SH-SY5Y (cell line): ENCODE measurements around the gene RTN4RL1.

Experiments used
- GATA2 ChIP-seq: IDR thresholded peaks from 2 replicates; pipeline ENCODE4 v1.6.1; 2011; ENCODE audit warnings: mild to moderate bottlenecking, low read depth, low read length
- GATA3 ChIP-seq: IDR thresholded peaks from 2 replicates; pipeline ENCODE4 v1.6.1; 2011; ENCODE audit warnings: low read depth, mild to moderate bottlenecking, low read length, moderate library complexity

The RTN4RL1 gene

GRCh38 chr17:1997927-1998742 lies 27.0 kb downstream of the RTN4RL1 start:
- no peak for TF ChIP-seq GATA3

- TF ChIP-seq GATA3, result no peak
- no peak for TF ChIP-seq GATA2
Measured at GRCh38 chr17:1997289-1997926, 27.7 kb downstream of the RTN4RL1 start.

- TF ChIP-seq GATA2, result no peak; the same call in 1 of the 2 replicates
- no peak for TF ChIP-seq GATA3
Measured at GRCh38 chr17:1996800-1997288, 28.3 kb downstream of the RTN4RL1 start.

GRCh38 chr17:1995907-1996799 lies 29.0 kb downstream of the RTN4RL1 start:
- TF ChIP-seq GATA2, result peak; percentile 84; the same call in 1 of the 2 replicates
- TF ChIP-seq GATA3, result no peak

- TF ChIP-seq GATA2, result no peak
- TF ChIP-seq GATA3, result no peak
Measured at GRCh38 chr17:1995321-1995892, 29.7 kb downstream of the RTN4RL1 start.

GRCh38 chr17:1994707-1995106 lies 30.4 kb downstream of the RTN4RL1 start:
- no peak for TF ChIP-seq GATA2
- TF ChIP-seq GATA3, result no peak

- no peak for TF ChIP-seq GATA3
Measured at GRCh38 chr17:1992541-1992940, 32.6 kb downstream of the RTN4RL1 start.

- TF ChIP-seq GATA2 (no peak), GATA3 (no peak)
Measured at GRCh38 chr17:1989135-1989534, 36.0 kb downstream of the RTN4RL1 start.

GRCh38 chr17:1986783-1987451 lies 38.2 kb downstream of the RTN4RL1 start:
- no peak for TF ChIP-seq GATA2
- TF ChIP-seq GATA3, result no peak

GRCh38 chr17:1985686-1986085 lies 39.4 kb downstream of the RTN4RL1 start:
- no peak for TF ChIP-seq GATA3
- no peak for TF ChIP-seq GATA2

- TF ChIP-seq GATA3 (no peak), GATA2 (no peak)
Measured at GRCh38 chr17:1985093-1985492, 40.0 kb downstream of the RTN4RL1 start.

- TF ChIP-seq GATA3, result no peak
- no peak for TF ChIP-seq GATA2
Measured at GRCh38 chr17:1980665-1981250, 44.4 kb downstream of the RTN4RL1 start.

- TF ChIP-seq GATA2 (no peak), GATA3 (no peak)
Measured at GRCh38 chr17:1979182-1979985, 45.8 kb downstream of the RTN4RL1 start.
